ENCODE data around the gene TIMM17A.
A peak's percentile ranks its signal among the peaks of the same experiment; 100 is the strongest.
"Not testable (repeated sequence)": the region's sequence is repeated elsewhere in the genome, so short reads cannot be mapped to it uniquely, and the experiment has no call there.

TIMM17A gene

DNA sequence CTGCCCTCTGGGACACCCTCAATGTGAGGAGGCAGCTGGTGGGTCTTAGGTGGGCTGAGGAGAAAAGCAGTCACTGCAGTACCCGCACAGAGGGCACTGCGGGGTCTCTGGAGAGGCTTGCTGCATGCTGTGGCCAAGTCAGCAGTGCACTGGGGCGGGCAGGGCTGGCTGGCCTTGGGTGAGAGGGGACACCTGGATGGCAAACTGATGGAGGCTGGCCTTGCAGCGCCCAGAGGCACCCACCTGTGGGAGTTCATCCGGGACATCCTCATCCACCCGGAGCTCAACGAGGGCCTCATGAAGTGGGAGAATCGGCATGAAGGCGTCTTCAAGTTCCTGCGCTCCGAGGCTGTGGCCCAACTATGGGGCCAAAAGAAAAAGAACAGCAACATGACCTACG is 58.3 kb downstream of the TIMM17A start:
- Histone ChIP-seq H3K27me3 (ENCODE audit: control insufficient read depth in 2 of 2, insufficient read depth in 2 of 2, low read length in 2 of 2) (no peaks in the 10 kb centered on the region), H3K36me3 (ENCODE audit: control insufficient read depth in 2 of 2, insufficient read depth in 2 of 2, low read length in 2 of 2) (peaks cover 50 to 56% of the 10 kb centered on the region in 2 donors), H3K4me3 (ENCODE audit: low read length in 2 of 2) (peak overlapping the region; percentile 90 to 94), H3K27ac (ENCODE audit: low read depth in 2 of 2, low read length in 2 of 2) (peak overlapping the region; percentile 99 to 100), H3K9ac (ENCODE audit: low read depth in 1 of 2, low read length in 2 of 2) (peak overlapping the region; percentile 99 to 100), H3K4me1 (ENCODE audit: control insufficient read depth in 2 of 2, insufficient read depth in 2 of 2, low read length in 2 of 2) (peaks cover 14 to 41% of the 10 kb centered on the region in 2 donors), H3K9me3 (ENCODE audit: control insufficient read depth in 2 of 2, low read length in 2 of 2) (no peaks in the 10 kb centered on the region)

DNA sequence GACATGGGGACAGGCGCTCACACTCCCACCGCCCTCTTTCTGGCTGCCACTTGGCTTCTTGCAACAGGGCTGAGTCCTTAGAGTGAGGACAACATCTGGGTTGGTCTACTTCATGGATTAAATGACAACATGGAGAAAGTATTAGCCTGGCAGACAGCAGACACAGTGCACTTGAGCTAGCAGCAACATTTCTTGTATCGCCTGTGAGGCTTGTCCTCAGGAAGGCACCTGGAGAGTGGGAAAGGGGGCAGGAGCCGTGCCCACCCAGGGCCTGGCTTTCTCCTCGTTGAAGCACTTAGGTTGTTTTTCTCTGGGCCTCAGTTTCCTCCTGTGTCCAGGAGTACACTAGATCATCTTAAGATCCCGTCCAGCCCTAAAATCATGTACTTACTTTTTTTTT is 58.8 kb downstream of the TIMM17A start:
- H3K27me3 ChIP-seq (ENCODE audit: control insufficient read depth in 2 of 2, insufficient read depth in 2 of 2, low read length in 2 of 2), result no peaks in the 10 kb centered on the region
- peak overlapping the region; percentile 99 to 100 for H3K27ac ChIP-seq (ENCODE audit: low read depth in 2 of 2, low read length in 2 of 2)
- peak overlapping the region; percentile 90 to 94 for H3K4me3 ChIP-seq (ENCODE audit: low read length in 2 of 2)
- peaks cover 50 to 56% of the 10 kb centered on the region in 2 donors for H3K36me3 ChIP-seq (ENCODE audit: control insufficient read depth in 2 of 2, insufficient read depth in 2 of 2, low read length in 2 of 2)
- H3K4me1 ChIP-seq (ENCODE audit: control insufficient read depth in 2 of 2, insufficient read depth in 2 of 2, low read length in 2 of 2), result peaks cover 18 to 44% of the 10 kb centered on the region in 2 donors
- H3K9me3 ChIP-seq (ENCODE audit: control insufficient read depth in 2 of 2, low read length in 2 of 2), result no peaks in the 10 kb centered on the region
- peak overlapping the region; percentile 99 to 100 for H3K9ac ChIP-seq (ENCODE audit: low read depth in 1 of 2, low read length in 2 of 2)

DNA sequence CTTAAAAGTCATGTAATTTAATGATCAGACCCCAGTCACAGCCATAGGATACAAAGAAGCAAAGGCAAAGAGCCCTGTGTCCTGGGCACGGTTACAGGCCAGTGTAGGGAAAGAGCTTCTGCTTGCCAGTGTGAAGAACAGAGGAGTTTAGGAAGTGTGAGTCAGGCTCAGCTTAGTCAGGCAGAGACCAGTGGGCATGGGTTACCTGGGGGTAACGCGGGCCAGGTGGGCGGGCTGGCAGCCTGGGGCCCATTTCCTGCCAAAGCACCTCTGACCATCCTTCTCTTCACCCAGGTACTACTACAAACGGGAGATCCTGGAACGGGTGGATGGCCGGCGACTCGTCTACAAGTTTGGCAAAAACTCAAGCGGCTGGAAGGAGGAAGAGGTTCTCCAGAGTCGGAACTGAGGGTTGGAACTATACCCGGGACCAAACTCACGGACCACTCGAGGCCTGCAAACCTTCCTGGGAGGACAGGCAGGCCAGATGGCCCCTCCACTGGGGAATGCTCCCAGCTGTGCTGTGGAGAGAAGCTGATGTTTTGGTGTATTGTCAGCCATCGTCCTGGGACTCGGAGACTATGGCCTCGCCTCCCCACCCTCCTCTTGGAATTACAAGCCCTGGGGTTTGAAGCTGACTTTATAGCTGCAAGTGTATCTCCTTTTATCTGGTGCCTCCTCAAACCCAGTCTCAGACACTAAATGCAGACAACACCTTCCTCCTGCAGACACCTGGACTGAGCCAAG is 59.8 kb downstream of the TIMM17A start:
- peak overlapping the region; percentile 99 to 100 for H3K27ac ChIP-seq (ENCODE audit: low read depth in 2 of 2, low read length in 2 of 2)

DNA sequence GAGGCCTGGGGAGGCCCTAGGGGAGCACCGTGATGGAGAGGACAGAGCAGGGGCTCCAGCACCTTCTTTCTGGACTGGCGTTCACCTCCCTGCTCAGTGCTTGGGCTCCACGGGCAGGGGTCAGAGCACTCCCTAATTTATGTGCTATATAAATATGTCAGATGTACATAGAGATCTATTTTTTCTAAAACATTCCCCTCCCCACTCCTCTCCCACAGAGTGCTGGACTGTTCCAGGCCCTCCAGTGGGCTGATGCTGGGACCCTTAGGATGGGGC is 60.3 kb downstream of the TIMM17A start:
- Histone ChIP-seq H3K9ac (ENCODE audit: low read depth in 1 of 2, low read length in 2 of 2) (peak overlapping the region; percentile 60 to 99), H3K4me1 (ENCODE audit: control insufficient read depth in 2 of 2, insufficient read depth in 2 of 2, low read length in 2 of 2) (peaks cover 18 to 42% of the 10 kb centered on the region in 2 donors), H3K36me3 (ENCODE audit: control insufficient read depth in 2 of 2, insufficient read depth in 2 of 2, low read length in 2 of 2) (peaks cover 49 to 56% of the 10 kb centered on the region in 2 donors), H3K4me3 (ENCODE audit: low read length in 2 of 2) (peak overlapping the region; percentile 66 to 94), H3K9me3 (ENCODE audit: control insufficient read depth in 2 of 2, low read length in 2 of 2) (no peaks in the 10 kb centered on the region), H3K27me3 (ENCODE audit: control insufficient read depth in 2 of 2, insufficient read depth in 2 of 2, low read length in 2 of 2) (no peaks in the 10 kb centered on the region), H3K27ac (ENCODE audit: low read depth in 2 of 2, low read length in 2 of 2) (peak overlapping the region; percentile 99 to 100)

More for the DNA sequence above, 59.8 kb downstream of the TIMM17A start:
- H3K9ac ChIP-seq (ENCODE audit: low read depth in 1 of 2, low read length in 2 of 2), result peak overlapping the region; percentile 60 to 99
- H3K9me3 ChIP-seq (ENCODE audit: control insufficient read depth in 2 of 2, low read length in 2 of 2), result no peaks in the 10 kb centered on the region
- H3K4me3 ChIP-seq (ENCODE audit: low read length in 2 of 2), result peak overlapping the region; percentile 66 to 94
- H3K4me1 ChIP-seq (ENCODE audit: control insufficient read depth in 2 of 2, insufficient read depth in 2 of 2, low read length in 2 of 2), result peaks cover 19 to 43% of the 10 kb centered on the region in 2 donors
- H3K36me3 ChIP-seq (ENCODE audit: control insufficient read depth in 2 of 2, insufficient read depth in 2 of 2, low read length in 2 of 2), result peaks cover 50 to 56% of the 10 kb centered on the region in 2 donors
- no peaks in the 10 kb centered on the region for H3K27me3 ChIP-seq (ENCODE audit: control insufficient read depth in 2 of 2, insufficient read depth in 2 of 2, low read length in 2 of 2)

DNA sequence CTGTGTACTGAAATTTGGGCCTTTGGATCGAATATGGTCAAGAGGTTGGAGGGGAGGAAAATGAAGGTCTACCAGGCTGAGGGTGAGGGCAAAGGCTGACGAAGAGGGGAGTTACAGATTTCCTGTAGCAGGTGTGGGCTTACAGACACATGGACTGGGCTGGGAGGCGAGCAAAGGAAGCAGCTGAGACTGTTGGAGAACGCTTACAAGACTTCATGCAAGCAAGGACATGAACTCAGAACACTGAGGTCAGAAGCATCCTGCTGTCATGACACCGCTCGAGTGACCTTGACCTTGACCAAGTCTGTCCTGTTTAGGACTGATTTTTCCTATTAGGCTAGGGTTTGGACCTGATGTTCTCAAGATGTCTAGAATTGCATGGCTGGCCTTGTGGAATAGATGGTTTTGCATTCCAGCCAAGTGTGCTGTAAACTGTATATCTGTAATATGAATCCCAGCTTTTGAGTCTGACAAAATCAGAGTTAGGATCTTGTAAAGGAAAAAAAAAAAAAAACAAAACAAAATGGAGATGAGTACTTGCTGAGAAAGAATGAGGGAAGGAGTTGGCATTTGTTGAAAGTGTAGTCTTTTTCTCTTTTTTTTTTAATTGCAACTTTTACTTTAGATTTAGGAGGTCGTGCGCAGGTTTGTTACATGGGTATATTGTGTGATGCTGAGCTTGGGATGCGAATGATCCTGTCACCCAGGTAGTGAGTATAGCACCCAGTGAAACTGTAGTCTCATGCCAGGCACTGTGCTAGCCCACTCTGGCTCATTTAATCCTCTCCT is 60.9 kb downstream of the TIMM17A start:
- H3K9ac ChIP-seq (ENCODE audit: low read depth in 1 of 2, low read length in 2 of 2), result peak overlapping the region; percentile 64 to 99
- peak overlapping the region; percentile 99 to 100 for H3K27ac ChIP-seq (ENCODE audit: low read depth in 2 of 2, low read length in 2 of 2)
- H3K4me1 ChIP-seq (ENCODE audit: control insufficient read depth in 2 of 2, insufficient read depth in 2 of 2, low read length in 2 of 2), result peaks cover 18 to 42% of the 10 kb centered on the region in 2 donors

DNA sequence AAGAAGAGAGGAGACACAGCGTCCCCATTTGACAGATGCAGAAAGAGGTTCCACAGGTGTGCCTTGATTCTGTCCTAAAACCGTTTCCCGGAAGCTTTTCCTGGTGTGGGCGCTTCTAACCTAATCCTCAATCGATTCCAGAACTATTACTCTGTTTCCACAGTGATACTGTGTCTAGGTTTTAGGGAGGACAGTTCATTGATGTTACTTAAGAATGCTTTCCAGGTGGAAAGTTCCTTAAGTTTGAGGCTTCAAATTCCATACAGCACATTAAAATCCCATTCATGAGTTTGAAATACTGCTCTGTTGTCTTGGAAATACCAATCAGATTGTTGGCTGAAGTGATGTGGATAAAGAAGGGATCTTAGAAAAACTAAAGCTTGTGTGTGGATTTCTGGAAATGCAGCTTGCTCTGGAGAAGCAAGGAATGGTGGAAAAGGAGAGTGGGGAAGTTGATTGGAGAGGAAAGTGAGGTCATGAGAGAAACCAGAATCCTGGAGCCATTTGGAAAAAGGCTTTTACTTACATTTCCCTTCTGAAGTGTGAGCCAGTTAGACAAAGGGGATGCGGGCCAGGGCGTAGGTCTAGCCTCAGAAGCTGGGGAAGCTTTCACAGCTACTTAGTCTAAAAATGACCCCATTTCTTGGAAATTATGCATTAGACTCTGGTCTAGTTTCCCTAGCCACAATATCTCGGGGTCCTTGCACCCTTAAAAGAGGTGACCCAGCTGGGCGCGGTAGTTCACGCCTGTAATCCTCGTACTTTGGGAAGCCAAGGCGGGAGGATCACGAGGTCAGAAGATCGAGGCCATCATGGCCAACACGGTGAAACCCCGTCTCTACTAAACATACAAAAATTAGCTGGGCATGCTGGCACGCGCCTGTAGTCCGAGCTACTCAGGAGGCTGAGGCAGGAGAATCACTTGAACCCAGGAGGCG is 61.8 kb downstream of the TIMM17A start:
- Histone ChIP-seq H3K4me3 (ENCODE audit: low read length in 2 of 2) (peak overlapping the region; percentile 56 to 94), H3K4me1 (ENCODE audit: control insufficient read depth in 2 of 2, insufficient read depth in 2 of 2, low read length in 2 of 2) (peaks cover 18 to 45% of the 10 kb centered on the region in 2 donors), H3K27me3 (ENCODE audit: control insufficient read depth in 2 of 2, insufficient read depth in 2 of 2, low read length in 2 of 2) (no peaks in the 10 kb centered on the region), H3K9me3 (ENCODE audit: control insufficient read depth in 2 of 2, low read length in 2 of 2) (no peaks in the 10 kb centered on the region), H3K27ac (ENCODE audit: low read depth in 2 of 2, low read length in 2 of 2) (peak overlapping the region; percentile 99 to 100), H3K36me3 (ENCODE audit: control insufficient read depth in 2 of 2, insufficient read depth in 2 of 2, low read length in 2 of 2) (peaks cover 36 to 42% of the 10 kb centered on the region in 2 donors), H3K9ac (ENCODE audit: low read depth in 1 of 2, low read length in 2 of 2) (peak overlapping the region; percentile 64 to 99)

More for the DNA sequence above, 60.9 kb downstream of the TIMM17A start:
- no peaks in the 10 kb centered on the region for H3K9me3 ChIP-seq (ENCODE audit: control insufficient read depth in 2 of 2, low read length in 2 of 2)
- H3K27me3 ChIP-seq (ENCODE audit: control insufficient read depth in 2 of 2, insufficient read depth in 2 of 2, low read length in 2 of 2), result no peaks in the 10 kb centered on the region
- H3K4me3 ChIP-seq (ENCODE audit: low read length in 2 of 2), result peak overlapping the region; percentile 66 to 94
- peaks cover 43 to 50% of the 10 kb centered on the region in 2 donors for H3K36me3 ChIP-seq (ENCODE audit: control insufficient read depth in 2 of 2, insufficient read depth in 2 of 2, low read length in 2 of 2)

DNA sequence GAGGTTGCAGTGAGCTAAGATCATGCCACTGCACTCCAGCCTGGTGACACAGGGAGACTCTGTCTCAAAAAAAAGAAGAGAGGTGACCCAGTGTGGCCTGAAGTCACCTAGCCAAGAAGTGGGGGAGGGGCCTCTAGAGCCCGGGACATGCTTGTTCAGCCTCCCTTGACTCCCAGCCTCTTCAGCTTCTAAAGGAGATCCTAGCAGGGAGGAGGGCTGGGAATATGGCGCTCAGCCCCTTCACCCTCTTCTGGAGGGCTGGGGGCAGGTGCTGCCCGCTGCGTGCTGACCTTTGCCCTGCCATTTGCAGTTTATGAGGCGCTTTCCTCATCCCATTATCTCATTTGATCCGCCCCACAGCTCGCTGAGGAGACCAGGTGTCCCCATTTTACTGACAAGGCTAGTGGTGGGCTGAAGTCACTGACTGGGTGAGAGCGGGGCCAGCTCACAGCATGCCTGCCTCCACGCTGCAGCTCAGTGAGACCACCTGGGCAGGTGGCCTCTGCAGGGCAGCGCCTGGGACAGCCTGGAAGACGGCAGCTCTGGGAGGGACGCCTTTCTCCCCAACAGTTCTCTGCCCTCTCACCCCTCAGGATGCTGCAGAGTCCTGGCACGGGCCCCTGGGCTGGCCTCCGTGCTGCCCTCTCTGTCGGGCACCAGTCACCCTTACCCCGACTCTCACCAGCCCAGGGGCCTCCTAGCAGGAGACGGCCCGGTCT is 62.6 kb downstream of the TIMM17A start:
- Histone ChIP-seq H3K27ac (ENCODE audit: low read depth in 2 of 2, low read length in 2 of 2) (peak overlapping the region; percentile 99 to 100), H3K4me1 (ENCODE audit: control insufficient read depth in 2 of 2, insufficient read depth in 2 of 2, low read length in 2 of 2) (peaks cover 22 to 54% of the 10 kb centered on the region in 2 donors), H3K9me3 (ENCODE audit: control insufficient read depth in 2 of 2, low read length in 2 of 2) (no peaks in the 10 kb centered on the region), H3K27me3 (ENCODE audit: control insufficient read depth in 2 of 2, insufficient read depth in 2 of 2, low read length in 2 of 2) (no peaks in the 10 kb centered on the region), H3K9ac (ENCODE audit: low read depth in 1 of 2, low read length in 2 of 2) (peak overlapping the region; percentile 77 to 99), H3K36me3 (ENCODE audit: control insufficient read depth in 2 of 2, insufficient read depth in 2 of 2, low read length in 2 of 2) (peaks cover 28 to 34% of the 10 kb centered on the region in 2 donors), H3K4me3 (ENCODE audit: low read length in 2 of 2) (peak overlapping the region in 1 of 2 donors; percentile 31)

DNA sequence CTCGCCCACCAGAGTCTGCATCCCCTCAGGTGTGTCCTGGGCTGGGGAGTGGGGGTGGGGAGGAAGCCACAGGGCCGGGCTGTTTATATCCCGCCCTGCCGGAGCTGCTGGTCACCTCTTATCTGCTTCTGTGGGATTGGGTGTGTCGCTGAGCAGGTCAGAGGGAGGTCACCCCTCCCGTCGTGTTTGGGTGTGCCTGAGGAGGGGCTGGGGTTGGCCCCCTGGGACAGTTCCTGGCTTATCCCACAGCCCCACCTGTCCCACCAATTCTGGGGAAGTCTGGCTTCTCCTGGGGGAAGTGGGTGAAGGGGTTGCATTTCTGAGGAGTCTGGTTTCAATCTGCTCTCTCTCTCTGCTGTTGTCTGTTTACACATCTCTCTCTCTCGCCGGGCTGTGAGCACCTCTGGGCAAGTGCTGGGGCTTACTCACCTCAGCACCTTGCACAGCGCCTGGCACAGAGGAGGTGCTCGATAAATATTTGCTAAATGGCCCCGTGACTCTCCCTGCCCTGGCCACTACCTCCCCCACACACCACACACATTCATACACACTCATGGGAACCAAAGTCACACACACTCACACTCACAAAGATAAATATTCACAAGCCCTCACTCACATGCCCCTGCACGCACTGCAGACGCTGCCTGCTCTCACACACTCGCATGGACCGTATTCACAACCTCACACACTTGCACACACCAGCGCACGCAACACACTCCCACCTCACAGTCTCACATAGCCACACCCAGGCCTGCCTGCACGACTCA is 63.3 kb downstream of the TIMM17A start:
- H3K9ac ChIP-seq (ENCODE audit: low read depth in 1 of 2, low read length in 2 of 2), result peak overlapping the region; percentile 81 to 99
- H3K27ac ChIP-seq (ENCODE audit: low read depth in 2 of 2, low read length in 2 of 2), result peak overlapping the region; percentile 99 to 100
- H3K36me3 ChIP-seq (ENCODE audit: control insufficient read depth in 2 of 2, insufficient read depth in 2 of 2, low read length in 2 of 2), result peaks cover 21 to 27% of the 10 kb centered on the region in 2 donors
- no peaks in the 10 kb centered on the region for H3K27me3 ChIP-seq (ENCODE audit: control insufficient read depth in 2 of 2, insufficient read depth in 2 of 2, low read length in 2 of 2)
- H3K9me3 ChIP-seq (ENCODE audit: control insufficient read depth in 2 of 2, low read length in 2 of 2), result no peaks in the 10 kb centered on the region
- peaks cover 28 to 61% of the 10 kb centered on the region in 2 donors for H3K4me1 ChIP-seq (ENCODE audit: control insufficient read depth in 2 of 2, insufficient read depth in 2 of 2, low read length in 2 of 2)
- peak overlapping the region; percentile 31 to 44 for H3K4me3 ChIP-seq (ENCODE audit: low read length in 2 of 2)

DNA sequence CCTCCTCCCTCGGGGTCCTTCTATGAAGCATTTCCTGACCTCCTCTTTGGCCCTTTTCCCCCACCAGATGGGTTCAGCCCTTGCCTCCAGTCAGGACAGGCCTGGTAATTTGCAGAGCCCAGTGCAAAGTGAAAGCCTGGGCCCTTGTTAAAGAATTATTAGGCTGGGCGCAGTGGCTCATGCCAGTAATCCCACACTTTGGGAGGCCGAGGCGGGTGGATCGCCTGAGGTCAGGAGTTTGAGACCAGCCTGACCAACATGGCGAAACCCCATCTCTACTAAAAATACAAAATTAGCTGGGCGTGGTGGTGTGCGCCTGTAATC is 63.9 kb downstream of the TIMM17A start:
- not testable (repeated sequence) for H3K9me3 ChIP-seq (ENCODE audit: control insufficient read depth in 2 of 2, low read length in 2 of 2); H3K27me3 ChIP-seq (ENCODE audit: control insufficient read depth in 2 of 2, insufficient read depth in 2 of 2, low read length in 2 of 2)
- H3K4me1 ChIP-seq (ENCODE audit: control insufficient read depth in 2 of 2, insufficient read depth in 2 of 2, low read length in 2 of 2), result peaks cover 28 to 64% of the 10 kb centered on the region in 2 donors
- peak overlapping the region; percentile 99 to 100 for H3K27ac ChIP-seq (ENCODE audit: low read depth in 2 of 2, low read length in 2 of 2)
- peak overlapping the region; percentile 5 to 44 for H3K4me3 ChIP-seq (ENCODE audit: low read length in 2 of 2)
- peak overlapping the region; percentile 81 to 99 for H3K9ac ChIP-seq (ENCODE audit: low read depth in 1 of 2, low read length in 2 of 2)
- peaks cover 15 to 21% of the 10 kb centered on the region in 2 donors for H3K36me3 ChIP-seq (ENCODE audit: control insufficient read depth in 2 of 2, insufficient read depth in 2 of 2, low read length in 2 of 2)
